ENCODE results near the gene C19orf67.

The C19orf67 gene

DNA sequence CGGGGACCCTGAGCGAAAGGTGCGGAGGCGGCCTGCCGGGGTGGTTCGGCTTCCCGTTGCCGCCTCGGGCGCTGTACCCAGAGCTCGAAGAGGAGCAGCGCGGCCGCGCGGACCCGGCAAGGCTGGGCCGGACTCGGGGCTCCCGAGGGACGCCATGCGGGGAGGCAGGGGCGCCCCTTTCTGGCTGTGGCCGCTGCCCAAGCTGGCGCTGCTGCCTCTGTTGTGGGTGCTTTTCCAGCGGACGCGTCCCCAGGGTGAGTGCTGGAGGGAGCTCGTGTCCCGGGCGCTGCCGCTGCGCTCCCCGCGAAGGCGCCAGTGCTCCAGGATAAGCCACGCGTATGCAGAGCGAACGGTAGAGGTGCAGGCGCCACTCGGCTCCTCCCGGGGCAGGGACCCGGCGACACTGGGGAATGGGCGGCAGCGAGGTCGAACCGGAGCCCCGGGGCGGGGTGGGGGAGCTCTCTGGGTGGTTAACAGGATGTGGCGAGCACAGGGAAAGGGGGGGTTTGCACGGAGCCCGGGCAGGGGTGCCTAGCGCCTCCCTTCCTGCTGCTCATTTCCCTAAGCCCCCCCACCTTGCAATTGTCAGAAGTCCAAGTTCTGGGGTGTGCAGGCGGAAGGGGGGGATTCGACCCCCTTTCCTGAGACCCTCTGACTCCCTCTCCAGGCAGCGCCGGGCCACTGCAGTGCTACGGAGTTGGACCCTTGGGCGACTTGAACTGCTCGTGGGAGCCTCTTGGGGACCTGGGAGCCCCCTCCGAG is 53.7 kb downstream of the C19orf67 start, which contains the start of gene IL27RA:
TSS of gene IL27RA (plus strand) at position 44 of the 762 bp plus-strand sequence. CDS start at position 155, 111 bp downstream.
- DNase-seq = peak in 31 of 58 donors; percentile 5 to 56 (median 32)

Data from anterior cingulate cortex (tissue), 58 donors.